ENCODE results near the gene CHML.
"Not testable (repeated sequence)": the region's sequence is repeated elsewhere in the genome, so short reads cannot be mapped to it uniquely, and the experiment has no call there.

CHML gene, protein sequence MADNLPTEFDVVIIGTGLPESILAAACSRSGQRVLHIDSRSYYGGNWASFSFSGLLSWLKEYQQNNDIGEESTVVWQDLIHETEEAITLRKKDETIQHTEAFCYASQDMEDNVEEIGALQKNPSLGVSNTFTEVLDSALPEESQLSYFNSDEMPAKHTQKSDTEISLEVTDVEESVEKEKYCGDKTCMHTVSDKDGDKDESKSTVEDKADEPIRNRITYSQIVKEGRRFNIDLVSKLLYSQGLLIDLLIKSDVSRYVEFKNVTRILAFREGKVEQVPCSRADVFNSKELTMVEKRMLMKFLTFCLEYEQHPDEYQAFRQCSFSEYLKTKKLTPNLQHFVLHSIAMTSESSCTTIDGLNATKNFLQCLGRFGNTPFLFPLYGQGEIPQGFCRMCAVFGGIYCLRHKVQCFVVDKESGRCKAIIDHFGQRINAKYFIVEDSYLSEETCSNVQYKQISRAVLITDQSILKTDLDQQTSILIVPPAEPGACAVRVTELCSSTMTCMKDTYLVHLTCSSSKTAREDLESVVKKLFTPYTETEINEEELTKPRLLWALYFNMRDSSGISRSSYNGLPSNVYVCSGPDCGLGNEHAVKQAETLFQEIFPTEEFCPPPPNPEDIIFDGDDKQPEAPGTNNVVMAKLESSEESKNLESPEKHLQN

GRCh38 chr1:241640149-241640866 lies at the start of gene CHML, which contains the start of gene OPN3:
TSS of gene CHML (minus strand) at chr1:241640369. CDS start at chr1:241635766, 4,603 bp downstream.
TSS of gene OPN3 (minus strand) at chr1:241640369. CDS start at chr1:241640254, 115 bp downstream.
- peak; percentile 95 for DNase-seq

- DNase-seq, result no peak
These were observed 48.8 kb upstream of the CHML start for GRCh38 chr1:241688940-241689368.

GRCh38 chr1:241684108-241684507 lies 43.9 kb upstream of the CHML start:
- no peak for DNase-seq

DNA sequence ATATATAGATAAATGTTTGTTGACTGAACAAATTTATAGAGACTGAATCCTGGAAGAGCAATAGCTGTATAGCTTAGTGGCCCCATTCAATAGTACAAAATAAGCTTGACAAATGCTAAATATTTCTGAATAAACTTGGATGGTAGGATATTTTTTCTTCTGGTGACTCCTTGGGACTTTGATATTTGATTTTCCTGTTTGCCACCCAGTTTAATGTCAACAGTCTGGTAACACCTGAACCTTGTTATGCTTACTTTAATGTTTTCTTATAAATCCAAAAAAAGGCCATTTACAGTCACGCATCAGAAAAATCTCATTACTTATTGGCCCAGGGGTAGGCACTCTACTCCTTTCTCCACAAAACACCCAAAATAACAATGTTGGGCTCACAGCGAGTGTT lies 42.8 kb upstream of the CHML start:
- DNase-seq, result no peak

GRCh38 chr1:241681861-241682448 lies 41.8 kb upstream of the CHML start:
- DNase-seq, result not testable (repeated sequence)

- no peak for DNase-seq
These were observed 39.8 kb upstream of the CHML start for GRCh38 chr1:241679961-241680360.

GRCh38 chr1:241679404-241679803 lies 39.2 kb upstream of the CHML start:
- no peak for DNase-seq

DNA sequence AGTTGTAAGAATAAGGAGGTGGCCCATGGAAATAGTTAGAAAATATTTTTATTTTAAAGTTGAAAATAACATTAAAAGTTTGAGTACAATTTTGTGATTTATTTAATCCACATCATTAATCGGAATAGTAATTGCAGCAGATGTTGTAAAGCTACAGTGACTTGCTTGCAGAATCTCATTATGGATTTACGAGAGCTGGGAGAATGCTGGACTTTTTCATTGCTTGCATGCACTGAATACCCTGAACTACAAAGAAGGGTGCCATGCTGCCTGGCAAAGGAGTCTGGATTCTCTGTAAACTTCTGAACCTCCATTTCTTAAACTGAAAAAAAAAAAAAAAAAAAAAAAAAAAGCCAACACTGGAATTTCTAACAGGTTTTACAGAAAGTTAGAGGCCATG lies 38.4 kb upstream of the CHML start:
- no peak for DNase-seq

GRCh38 chr1:241677201-241677600 lies 37.0 kb upstream of the CHML start:
- no peak for DNase-seq

DNA sequence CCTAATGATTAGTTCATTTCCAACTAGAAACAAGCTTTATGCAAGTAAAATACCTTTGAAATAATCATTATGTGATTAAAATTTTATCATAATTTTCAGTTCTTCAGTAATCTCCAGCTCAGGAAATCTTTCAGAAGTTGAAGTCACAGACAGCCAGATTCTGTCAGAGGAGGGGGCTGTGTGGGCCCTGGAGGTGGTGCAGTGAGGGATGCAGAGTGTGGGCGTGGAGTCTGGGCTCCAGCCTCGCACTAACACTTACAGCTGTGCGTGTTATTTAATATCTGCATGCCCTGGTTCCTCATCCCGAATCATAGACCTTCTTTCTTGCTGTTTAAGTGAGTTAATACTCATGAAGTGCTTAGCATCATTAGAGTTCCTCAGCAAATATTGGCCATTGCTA lies 35.8 kb upstream of the CHML start:
- DNase-seq, result no peak

DNA sequence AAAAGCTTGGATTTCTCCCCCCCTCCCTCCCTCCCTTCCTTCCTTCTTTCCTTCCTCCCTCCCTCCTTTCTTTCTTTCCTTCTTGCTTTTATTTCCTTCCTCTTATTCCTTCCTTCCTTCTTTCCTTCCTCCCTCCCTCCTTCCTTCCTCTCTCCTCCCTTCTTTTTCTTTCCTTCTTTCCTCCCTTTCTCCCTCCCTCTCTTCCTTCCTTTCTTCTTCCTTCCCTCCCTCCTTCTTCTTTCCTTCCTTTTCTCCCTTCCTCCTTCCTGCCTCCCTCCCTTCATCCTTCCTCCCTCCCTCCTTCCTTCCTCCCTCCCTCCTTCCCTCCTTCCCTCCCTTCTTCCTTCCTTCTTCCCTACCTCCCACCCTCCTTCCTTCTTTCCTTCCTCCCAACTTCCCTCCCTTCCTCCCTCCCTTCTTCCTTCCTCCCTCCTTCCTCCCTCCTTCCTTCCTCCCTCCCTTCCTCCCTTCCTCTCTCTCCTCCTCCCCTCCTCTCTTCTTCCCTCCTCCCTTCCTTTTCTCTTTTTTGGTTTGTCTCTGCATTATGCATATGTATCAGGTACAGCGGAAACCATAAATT lies 34.7 kb upstream of the CHML start:
- no peak for DNase-seq

DNA sequence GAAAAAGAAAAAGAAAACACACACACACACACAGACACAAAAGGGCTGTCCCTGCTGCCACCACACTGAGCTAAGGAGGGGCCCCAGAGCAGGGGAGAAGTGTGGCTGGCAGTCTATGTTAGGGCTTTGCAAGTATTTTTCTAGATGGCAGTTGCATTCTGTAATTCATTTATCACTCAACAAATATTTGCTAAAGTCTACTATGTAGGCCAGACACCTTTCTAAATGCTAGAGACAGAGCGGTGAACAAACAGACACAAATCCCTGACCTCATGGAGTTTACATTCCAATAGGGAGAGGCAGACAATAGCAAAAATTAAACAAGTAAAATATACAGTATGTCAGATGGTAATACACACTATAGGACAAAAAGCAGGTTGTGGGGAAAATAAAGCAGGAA lies 32.1 kb upstream of the CHML start:
- no peak for DNase-seq

DNA sequence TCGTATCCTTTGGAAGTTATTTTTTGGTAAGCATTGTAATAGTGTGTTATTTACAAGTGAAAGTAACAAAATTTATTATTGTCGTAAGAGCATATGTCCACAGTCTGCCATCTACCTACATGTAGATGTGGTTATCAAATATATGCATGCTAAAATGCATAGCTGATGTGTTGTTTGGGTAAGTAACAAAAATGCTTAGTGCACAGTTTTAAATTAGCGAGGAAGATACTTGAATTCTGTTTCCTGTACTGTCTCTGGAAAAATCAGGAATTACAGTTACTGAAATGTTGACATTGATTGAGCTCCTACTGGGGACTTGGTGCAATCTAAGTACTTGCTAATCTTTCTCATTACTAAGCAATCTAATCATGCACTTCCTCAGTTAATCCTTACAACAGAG lies 26.2 kb upstream of the CHML start:
- DNase-seq, result no peak

DNA sequence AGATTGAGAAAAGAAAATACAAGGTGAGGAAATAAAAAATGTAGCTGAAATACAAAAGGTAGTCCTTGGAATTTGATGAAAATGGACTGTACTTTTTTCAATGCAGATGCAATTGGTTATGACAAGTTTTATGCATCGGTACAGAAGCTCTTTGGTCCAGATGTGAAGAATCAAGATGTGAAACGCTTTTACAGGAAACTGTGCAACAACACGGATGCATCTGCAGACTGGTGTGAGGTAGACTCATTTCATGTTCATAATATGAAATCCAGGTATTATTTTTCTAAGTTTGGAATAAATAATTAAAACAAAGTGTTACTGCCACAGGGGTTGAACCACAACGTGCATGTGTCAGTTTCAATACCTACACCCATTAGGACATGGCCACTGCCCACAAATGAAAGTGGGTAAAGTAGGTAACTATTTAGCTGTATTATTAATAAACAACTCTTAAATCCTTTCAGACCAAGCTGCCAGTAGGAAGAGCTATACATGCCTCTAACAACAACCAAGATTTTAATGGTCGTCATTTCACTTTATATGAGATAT lies 20.3 kb upstream of the CHML start:
- no peak for DNase-seq

DNA sequence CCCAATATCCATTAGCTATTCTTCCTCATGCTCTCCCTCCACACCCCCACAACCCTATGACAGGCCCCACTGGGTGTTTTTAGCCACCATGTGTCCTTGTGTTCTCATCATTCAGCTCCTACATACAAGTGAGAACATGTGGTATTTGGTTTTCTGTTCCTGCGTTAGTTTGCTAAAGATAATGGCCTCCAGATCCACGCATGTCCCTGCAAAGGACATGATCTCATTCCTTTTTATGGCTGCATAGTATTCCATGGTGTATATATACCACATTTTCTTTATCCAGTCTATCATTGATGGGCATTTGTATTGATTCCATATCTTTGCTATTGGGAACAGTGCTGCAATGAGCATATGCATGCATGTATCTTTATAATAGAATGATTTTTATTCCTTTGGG lies 18.8 kb upstream of the CHML start:
- DNase-seq, result not testable (repeated sequence)

DNA sequence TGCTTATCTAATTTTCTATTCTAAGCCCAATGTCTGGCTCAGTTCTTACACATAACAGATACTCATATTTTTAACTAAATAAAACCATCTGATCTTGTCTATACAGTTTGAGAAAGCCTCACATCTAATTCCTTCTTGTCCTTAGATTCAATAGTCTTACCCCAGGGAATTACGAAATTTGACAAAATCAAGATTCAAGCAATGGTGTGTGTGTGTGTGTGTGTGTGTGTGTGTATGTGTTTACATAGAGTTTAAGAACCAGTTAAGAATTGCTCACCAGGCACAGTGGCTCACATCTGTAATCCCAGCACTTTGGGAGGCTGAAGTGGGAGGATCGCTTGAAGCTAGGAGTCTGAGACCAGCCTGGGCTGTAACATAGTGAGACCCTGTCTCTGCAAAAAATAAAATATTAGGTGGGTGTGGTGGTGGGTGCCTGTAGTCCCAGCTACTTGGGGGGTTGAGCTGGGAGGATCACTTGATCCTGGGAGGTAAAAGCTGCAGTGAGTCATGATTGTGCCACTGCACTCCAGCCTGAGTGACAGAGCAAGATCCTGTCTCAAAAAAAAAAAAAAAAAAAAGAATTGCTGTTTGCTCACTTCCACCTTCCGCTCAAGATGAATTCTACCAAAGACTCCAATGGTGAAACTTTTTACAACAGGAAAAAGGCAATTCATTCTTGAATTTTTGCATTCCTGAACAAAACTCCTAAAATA lies 18.1 kb upstream of the CHML start:
- DNase-seq, result no peak

- no peak for DNase-seq
These were observed 14.5 kb upstream of the CHML start for GRCh38 chr1:241654641-241655040.

DNA sequence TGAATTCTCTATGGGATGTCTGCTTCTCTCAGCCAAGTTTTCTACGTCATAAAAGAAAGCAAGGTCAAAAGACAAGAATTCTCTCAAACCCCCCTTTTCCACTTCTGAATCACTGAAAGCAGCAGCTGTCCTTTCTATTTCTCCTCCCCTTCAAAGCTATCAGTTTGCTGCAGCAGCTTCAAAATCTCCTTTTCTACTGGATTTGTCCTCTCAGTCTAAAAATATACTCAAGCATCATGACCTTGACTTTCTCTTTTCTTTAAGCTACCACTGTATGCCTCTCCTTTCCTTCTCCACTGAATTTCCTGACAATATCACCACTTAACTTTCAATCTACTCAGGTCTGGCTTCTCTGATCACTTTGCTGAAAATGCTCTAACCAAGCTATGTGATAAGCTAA lies 13.8 kb upstream of the CHML start:
- no peak for DNase-seq

DNA sequence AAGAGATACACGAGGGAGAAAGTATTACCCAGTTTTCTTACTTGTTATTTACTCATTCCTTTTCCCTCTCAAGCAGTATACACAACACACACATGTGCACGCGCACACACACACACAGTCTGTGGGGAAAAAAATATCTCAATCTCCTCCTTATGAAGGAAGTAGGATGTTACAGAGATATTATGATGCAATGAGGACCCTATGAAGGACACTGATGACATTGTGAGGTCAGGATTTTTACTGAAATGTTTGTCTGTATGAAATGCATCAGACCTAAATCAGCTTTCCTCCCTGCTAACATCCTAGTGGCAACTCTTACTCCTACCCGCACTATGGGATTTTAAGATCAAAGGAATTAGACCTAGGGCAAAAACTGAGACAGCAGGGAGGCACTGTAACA lies 11.8 kb upstream of the CHML start, which contains the start of gene WDR64:
WDR64 (plus strand) TSS at position 270 of the 400 bp plus-strand sequence. CDS start 204 bp downstream, outside the sequence.
- DNase-seq, result no peak

GRCh38 chr1:241648159-241648558 lies 8.0 kb upstream of the CHML start:
- no peak for DNase-seq

- DNase-seq, result no peak
These were observed 7.5 kb upstream of the CHML start for GRCh38 chr1:241647658-241648057.

DNA sequence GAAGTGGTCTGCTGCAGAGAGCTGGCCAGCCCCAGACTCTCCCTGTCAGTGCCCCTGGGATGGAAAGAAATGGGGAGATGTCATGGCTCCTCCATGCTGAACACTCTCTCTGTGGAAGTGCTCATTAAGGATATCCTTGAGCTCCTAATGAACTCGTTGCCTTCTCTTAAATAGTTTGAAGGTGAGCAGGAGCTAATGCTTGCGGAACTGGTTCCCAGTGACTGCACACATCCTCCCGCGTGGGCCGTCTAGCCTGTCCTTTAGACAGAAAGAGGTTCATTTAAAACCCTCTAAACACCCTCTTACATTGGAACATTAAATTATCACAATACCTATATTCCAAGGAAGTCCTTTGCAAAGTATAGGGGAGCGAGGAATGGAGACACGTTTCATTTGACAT lies 6.0 kb upstream of the CHML start:
- no peak for DNase-seq
